ENCODE results near the gene FAH. TPM values are rescaled to one million over a fixed set of nuclear protein-coding genes. Genes with fewer than 3 reads are reported as not detected.

FAH gene
- total RNA-seq, 6 donors from 2014 or later, result 14.0 to 46.1 (median 34.5) TPM

GRCh38 chr15:80210611-80211573 is 58.1 kb downstream of the FAH start:
- ATAC-seq (ENCODE audit: low FRiP score in 2 of 2) (no peak), DNase-seq (no peak)
- Histone ChIP-seq H3K4me1 (peaks cover 0 to 8% (median 0%) of the 10 kb centered on the region in 4 donors), H3K4me3 (no peak overlapping the region), H3K36me3 (no peaks in the 10 kb centered on the region), H3K27ac (no peak overlapping the region), H3K9me3 (no peaks in the 10 kb centered on the region), H3K27me3 (no peaks in the 10 kb centered on the region)
- 55 to 59% methylated on average over 12 of the region's 12 CpGs for WGBS, 2 donors
- TF ChIP-seq POLR2A (IDR thresholded peaks at IDR 0.05), result no peak
- no peak for TF ChIP-seq CTCF (IDR thresholded peaks at IDR 0.05)
- TF ChIP-seq POLR2AphosphoS5 (IDR thresholded peaks at IDR 0.05), result no peak

DNA sequence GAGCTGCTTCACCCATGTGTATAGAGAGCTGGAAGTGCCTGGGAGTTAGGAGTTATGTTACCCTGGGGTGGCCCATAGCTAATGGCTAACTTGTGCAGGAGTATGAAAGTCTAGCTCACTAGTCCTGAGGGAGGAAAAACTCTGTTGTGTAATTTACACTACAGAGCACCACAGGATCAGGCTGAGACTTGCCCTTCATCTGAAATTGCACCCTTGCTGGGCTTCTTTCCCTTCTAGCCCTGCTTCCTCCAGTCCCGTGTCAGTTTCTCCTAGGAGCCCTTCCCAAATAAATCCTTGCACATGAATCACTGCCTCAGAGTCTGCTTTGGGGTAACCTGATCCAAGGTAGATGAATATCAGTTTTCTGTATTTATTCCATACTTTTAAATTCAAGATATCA is 59.2 kb downstream of the FAH start:
- Histone ChIP-seq H3K4me1 (peaks cover 0 to 8% (median 0%) of the 10 kb centered on the region in 4 donors), H3K27ac (no peak overlapping the region), H3K27me3 (no peaks in the 10 kb centered on the region), H3K9me3 (no peaks in the 10 kb centered on the region), H3K4me3 (no peak overlapping the region), H3K36me3 (no peaks in the 10 kb centered on the region)
- TF ChIP-seq CTCF (IDR thresholded peaks at IDR 0.05) (no peak), EP300 (IDR thresholded peaks at IDR 0.05) (no peak), POLR2A (IDR thresholded peaks at IDR 0.05) (no peak), POLR2AphosphoS5 (IDR thresholded peaks at IDR 0.05) (no peak)
- 67 to 72% methylated on average over 1 of the region's 1 CpG for WGBS, 2 donors
- DNase-seq, result no peak
- ATAC-seq (ENCODE audit: low FRiP score in 2 of 2), result no peak

- Histone ChIP-seq H3K4me1 (no peaks in the 10 kb centered on the region), H3K27ac (no peak overlapping the region), H3K27me3 (no peaks in the 10 kb centered on the region), H3K4me3 (no peak overlapping the region), H3K9me3 (no peaks in the 10 kb centered on the region), H3K36me3 (no peaks in the 10 kb centered on the region)
- WGBS, 2 donors, result 77 to 82% methylated on average over 2 of the region's 2 CpGs
- DNase-seq (no peak), ATAC-seq (ENCODE audit: low FRiP score in 2 of 2) (no peak)
- TF ChIP-seq POLR2A (IDR thresholded peaks at IDR 0.05) (no peak), CTCF (IDR thresholded peaks at IDR 0.05) (no peak), EP300 (IDR thresholded peaks at IDR 0.05) (no peak), POLR2AphosphoS5 (IDR thresholded peaks at IDR 0.05) (no peak)
Observed at GRCh38 chr15:80214910-80215309, 62.1 kb downstream of the FAH start.

DNA sequence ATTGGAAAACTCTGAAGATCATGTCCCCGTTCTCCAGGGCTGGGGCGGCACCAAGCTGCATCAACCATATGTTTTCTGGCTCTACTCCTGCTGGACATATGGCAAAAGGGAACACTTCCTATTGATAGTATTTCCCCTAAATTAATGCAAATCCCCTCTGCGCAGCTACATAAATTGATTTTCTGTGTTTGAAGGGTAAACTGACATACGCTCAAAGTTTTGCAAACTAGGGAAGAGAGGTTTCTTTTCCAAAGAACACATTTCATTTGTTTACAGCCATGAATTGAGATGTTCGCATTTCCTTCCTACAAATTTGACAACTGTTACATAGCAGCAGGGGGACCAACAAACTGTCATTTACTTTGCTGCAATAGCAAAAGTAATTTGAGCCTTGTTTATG is 63.3 kb downstream of the FAH start:
- Histone ChIP-seq H3K4me3 (no peak overlapping the region), H3K27me3 (no peaks in the 10 kb centered on the region), H3K9me3 (no peaks in the 10 kb centered on the region), H3K27ac (no peak overlapping the region), H3K4me1 (no peaks in the 10 kb centered on the region), H3K36me3 (no peaks in the 10 kb centered on the region)
- 87% methylated on average over 5 of the region's 5 CpGs for WGBS, 2 donors
- DNase-seq, result no peak
- no peak for TF ChIP-seq POLR2AphosphoS5 (IDR thresholded peaks at IDR 0.05)
- no peak for TF ChIP-seq POLR2A (IDR thresholded peaks at IDR 0.05)
- no peak for TF ChIP-seq CTCF (IDR thresholded peaks at IDR 0.05)
- TF ChIP-seq EP300 (IDR thresholded peaks at IDR 0.05), result no peak
- no peak for ATAC-seq (ENCODE audit: low FRiP score in 2 of 2)
